Endothelial cell of umbilical vein (primary cell): ENCODE measurements around the gene TPGS2.

Source experiments
- FOS ChIP-seq: IDR thresholded peaks from 2 replicates; pipeline ENCODE4 v1.6.1; 2011; ENCODE audit warnings: mild to moderate bottlenecking, low read length, moderate library complexity, borderline replicate concordance; ENCODE audit not compliant: insufficient read depth
- JUN ChIP-seq: IDR thresholded peaks from 2 replicates; pipeline ENCODE4 v1.6.1; 2011; ENCODE audit warnings: borderline replicate concordance, low read depth; ENCODE audit not compliant: insufficient read length, insufficient read depth
- MAX ChIP-seq: IDR thresholded peaks from 2 replicates; pipeline ENCODE4 v1.6.1; 2011; ENCODE audit not compliant: insufficient read depth, insufficient read length
- MYC ChIP-seq: IDR thresholded peaks from one replicate; pipeline ENCODE4 v1.6.1; 2011; ENCODE audit warnings: mild to moderate bottlenecking, low read depth, low read length
- POLR2A ChIP-seq: IDR thresholded peaks from 2 replicates; pipeline ENCODE4 v1.6.1; 2012; ENCODE audit warnings: low read depth, mild to moderate bottlenecking, control low read depth, low read length
- POLR2AphosphoS5 ChIP-seq: IDR thresholded peaks from 2 replicates; pipeline ENCODE4 v1.6.1; 2012; ENCODE audit warnings: low read depth, mild to moderate bottlenecking, control low read depth, low read length, moderate library complexity; ENCODE audit not compliant: insufficient read depth
- TF ChIP-seq, protein P1 (sequence below), 2 donors: IDR thresholded peaks; 1 replicate in 1 of 2; 2 replicates in 1 of 2; pipeline ENCODE4 v1.5.1; 2011; ENCODE audit warnings: low read length in 2 of 2, mild to moderate bottlenecking in 2 of 2, moderate library complexity in 2 of 2, control low read depth in 1 of 2, inconsistent platforms in 1 of 2, low read depth in 1 of 2; ENCODE audit not compliant: insufficient read depth in 1 of 2; ENCODE audit errors: extremely low read depth in 1 of 2

DNA sequence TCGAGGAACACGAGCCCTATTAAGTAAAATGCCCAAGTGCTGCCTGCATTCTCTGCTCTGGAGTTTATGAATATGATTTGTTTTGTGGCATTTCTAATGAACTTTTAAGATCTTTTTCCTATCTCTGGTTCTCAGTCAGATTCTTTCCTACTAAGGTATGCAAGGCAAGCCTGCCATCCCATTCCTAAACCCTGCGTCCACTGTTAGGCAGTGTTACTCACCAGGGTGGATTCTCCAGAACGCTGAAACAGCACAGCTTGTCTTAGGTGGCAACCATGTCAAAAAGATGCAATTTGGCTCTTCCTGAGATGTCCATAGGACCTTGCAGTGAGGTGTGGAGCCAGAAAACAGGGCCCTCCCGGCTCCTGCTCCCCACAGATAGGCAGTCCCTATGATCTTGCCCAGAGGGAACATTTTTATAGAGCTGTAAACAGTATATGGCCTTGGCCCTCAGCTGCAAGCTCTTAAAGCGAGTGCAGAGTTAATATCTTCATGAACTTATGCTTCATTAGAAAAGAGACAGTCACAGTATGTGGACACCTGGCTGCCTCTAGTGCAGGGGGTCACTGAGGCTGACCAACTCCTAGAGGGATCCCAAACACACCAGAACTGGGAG lies 84.4 kb downstream of the TPGS2 start:
- TF ChIP-seq MAX (no peak), POLR2AphosphoS5 (no peak), MYC (no peak), POLR2A (no peak), JUN (no peak), FOS (no peak)
- TF ChIP-seq, protein P1, sequence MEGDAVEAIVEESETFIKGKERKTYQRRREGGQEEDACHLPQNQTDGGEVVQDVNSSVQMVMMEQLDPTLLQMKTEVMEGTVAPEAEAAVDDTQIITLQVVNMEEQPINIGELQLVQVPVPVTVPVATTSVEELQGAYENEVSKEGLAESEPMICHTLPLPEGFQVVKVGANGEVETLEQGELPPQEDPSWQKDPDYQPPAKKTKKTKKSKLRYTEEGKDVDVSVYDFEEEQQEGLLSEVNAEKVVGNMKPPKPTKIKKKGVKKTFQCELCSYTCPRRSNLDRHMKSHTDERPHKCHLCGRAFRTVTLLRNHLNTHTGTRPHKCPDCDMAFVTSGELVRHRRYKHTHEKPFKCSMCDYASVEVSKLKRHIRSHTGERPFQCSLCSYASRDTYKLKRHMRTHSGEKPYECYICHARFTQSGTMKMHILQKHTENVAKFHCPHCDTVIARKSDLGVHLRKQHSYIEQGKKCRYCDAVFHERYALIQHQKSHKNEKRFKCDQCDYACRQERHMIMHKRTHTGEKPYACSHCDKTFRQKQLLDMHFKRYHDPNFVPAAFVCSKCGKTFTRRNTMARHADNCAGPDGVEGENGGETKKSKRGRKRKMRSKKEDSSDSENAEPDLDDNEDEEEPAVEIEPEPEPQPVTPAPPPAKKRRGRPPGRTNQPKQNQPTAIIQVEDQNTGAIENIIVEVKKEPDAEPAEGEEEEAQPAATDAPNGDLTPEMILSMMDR (IDR thresholded peaks at IDR 0.05; ENCODE audit: extremely low read depth in 1 of 2, insufficient read depth in 1 of 2, low read depth in 1 of 2, low read length in 2 of 2) = no peak
